ENCODE measurements around the gene STOM. TPM values are rescaled to one million over a fixed set of nuclear protein-coding genes. Genes with fewer than 3 reads are reported as not detected.

Gene STOM
- total and polyA plus RNA-seq, 2 of the 8 experiments (the other 6 are each of a cell fraction or from before 2014, with no cell fraction given): 25.2 to 60.4 TPM

GRCh38 chr9:121322037-121322736 is 47.9 kb downstream of the STOM start:
- H3K14ac ChIP-seq (ENCODE audit: insufficient read length): no peak overlapping the region
- H3K79me2 ChIP-seq (ENCODE audit: control insufficient read depth in 1 of 2, insufficient read depth in 2 of 2, low read length in 2 of 2): no peaks in the 10 kb centered on the region
- no peak overlapping the region for H4K91ac ChIP-seq (replicated peaks; ENCODE audit: insufficient read length, low read length)
- no peak overlapping the region for H4K5ac ChIP-seq (ENCODE audit: insufficient read length, low read depth, low read length)
- no peak overlapping the region for H2AK5ac ChIP-seq (ENCODE audit: low read depth, low read length)
- no peak for DNase-seq (ENCODE audit: low read depth in 1 of 2, low spot score in 2 of 2)
- H2BK120ac ChIP-seq (replicated peaks; ENCODE audit: low read depth, low read length): no peak overlapping the region
- H3K4me1 ChIP-seq (replicated peaks in 1 of 4; ENCODE audit: control insufficient read depth in 3 of 4, insufficient read depth in 4 of 4, low read length in 3 of 4): no peaks in the 10 kb centered on the region
- H3K9ac ChIP-seq (replicated peaks in 1 of 4; ENCODE audit: extremely low read depth in 1 of 4, low read depth in 3 of 4, low read length in 3 of 4): no peak overlapping the region
- H3K18ac ChIP-seq (ENCODE audit: extremely low read depth, low read length): no peak overlapping the region
- H3K27ac ChIP-seq (ENCODE audit: low read depth, low read length): no peak overlapping the region
- no peak overlapping the region for H2AFZ ChIP-seq (ENCODE audit: low read length)
- 91% methylated on average over 5 of the region's 5 CpGs; no CpG with 5 or more reads in 1 of the 2 experiments for WGBS, 2 experiments (ENCODE audit: extremely low coverage in 1 of 2, insufficient coverage in 1 of 2, insufficient read length in 1 of 2, insufficient replicate concordance in 2 of 2, low coverage in 1 of 2, low lambda C conversion rate in 2 of 2, missing lambda C conversion rate in 1 of 2)
- CTCF ChIA-PET (ENCODE audit: partially characterized antibody): interaction anchor here (0.5 to 9.9 kb wide), 3 partner anchors 20 to 79 kb away, joined by 3 to 197 read pairs (median 30); no protein-coding TSS in a partner anchor
- peaks cover 0 to 3% of the 10 kb centered on the region in 2 experiments for H4K20me1 ChIP-seq (replicated peaks in 1 of 2; ENCODE audit: control insufficient read depth in 1 of 2, insufficient read depth in 2 of 2, low read length in 2 of 2)
- H2BK15ac ChIP-seq (ENCODE audit: low read length): no peak overlapping the region
- H3K4ac ChIP-seq (replicated peaks; ENCODE audit: insufficient read length, low read depth, low read length): no peak overlapping the region
- H3K4me3 ChIP-seq (ENCODE audit: extremely low read depth in 1 of 4, insufficient read depth in 2 of 4, low read depth in 3 of 4, low read length in 4 of 4): no peak overlapping the region
- H3K4me2 ChIP-seq (ENCODE audit: insufficient read depth in 1 of 2, low read depth in 2 of 2, low read length in 2 of 2): no peak overlapping the region
- no peak overlapping the region for H4K8ac ChIP-seq (ENCODE audit: extremely low read depth, insufficient read depth, low read length)
- H3K27me3 ChIP-seq (replicated peaks in 1 of 4; ENCODE audit: control insufficient read depth in 3 of 4, extremely low read depth in 1 of 4, insufficient read depth in 3 of 4, low read length in 3 of 4): no peaks in the 10 kb centered on the region
- no peak overlapping the region for H2BK12ac ChIP-seq (ENCODE audit: low read depth, low read length)
- H3K9me3 ChIP-seq (ENCODE audit: insufficient read depth in 2 of 2, low read depth in 1 of 2, low read length in 1 of 2): no peaks in the 10 kb centered on the region
- H3K36me3 ChIP-seq (ENCODE audit: control insufficient read depth in 2 of 4, insufficient read depth in 4 of 4, low read length in 3 of 4): peaks cover 0 to 6% (median 0%) of the 10 kb centered on the region in 4 experiments; a peak in 4 of 8 replicates
- POLR2A ChIA-PET (ENCODE audit: partially characterized antibody): interaction anchor here (0.9 kb wide), 1 partner anchor 10 kb away, joined by 3 read pairs; no protein-coding TSS in a partner anchor
- no peak for FAIRE-seq
- H3K23ac ChIP-seq (ENCODE audit: insufficient read length): no peak overlapping the region
- no peak overlapping the region for H2BK20ac ChIP-seq (ENCODE audit: low read length)
- no peaks in the 10 kb centered on the region for H3K79me1 ChIP-seq (ENCODE audit: low read depth, low read length)
- no peak overlapping the region for H3K56ac ChIP-seq (replicated peaks; ENCODE audit: insufficient read length, low read depth, low read length)
- H2BK5ac ChIP-seq (ENCODE audit: low read depth, low read length): no peak overlapping the region
- H3K23me2 ChIP-seq (ENCODE audit: low read depth, low read length): no peaks in the 10 kb centered on the region
- no peak for TF ChIP-seq ZNF274 (IDR thresholded peaks at IDR 0.05; ENCODE audit: borderline replicate concordance, extremely low read depth, low read length)
- no peak for TF ChIP-seq ATF3 (IDR thresholded peaks at IDR 0.05; ENCODE audit: insufficient read depth, low read depth, low read length)
- TF ChIP-seq HDAC2 (IDR thresholded peaks at IDR 0.05; ENCODE audit: borderline replicate concordance in 1 of 2, low read depth in 2 of 2, low read length in 2 of 2): no peak
- TF ChIP-seq MAX (IDR thresholded peaks at IDR 0.05): no peak
- TF ChIP-seq KDM4A (IDR thresholded peaks at IDR 0.05; ENCODE audit: low read depth, low read length, severe bottlenecking): no peak
- TF ChIP-seq POLR2A (IDR thresholded peaks at IDR 0.05; ENCODE audit: control extremely low read depth in 1 of 2, low read depth in 2 of 2, low read length in 2 of 2): no peak
- no peak for TF ChIP-seq RAD21 (IDR thresholded peaks at IDR 0.05 in 1 of 2, conservative IDR thresholded peaks at IDR 0.05 in 1 of 2; ENCODE audit: low read depth in 2 of 2, low read length in 2 of 2)
- TF ChIP-seq CTCF (IDR thresholded peaks at IDR 0.05; ENCODE audit: control extremely low read depth in 1 of 3, insufficient read depth in 1 of 3, low read depth in 1 of 3, low read length in 3 of 3): no peak
